Stimulated activated CD8-positive, alpha-beta memory T cell treated with anti-CD3 and anti-CD28 coated beads, Interleukin-15, amount 100 ng/mL, for 48 hours (primary cell): ENCODE data around the gene RALGPS1.
"Not testable (repeated sequence)": the region's sequence is repeated elsewhere in the genome, so short reads cannot be mapped to it uniquely, and the experiment has no call there.

Experiments used
- DNase-seq, 2 donors: peaks; one replicate each; pipeline ENCODE4 v3.0.0-alpha.2; 2020; ENCODE audit warnings: low read depth in 2 of 2

RALGPS1 gene

DNA sequence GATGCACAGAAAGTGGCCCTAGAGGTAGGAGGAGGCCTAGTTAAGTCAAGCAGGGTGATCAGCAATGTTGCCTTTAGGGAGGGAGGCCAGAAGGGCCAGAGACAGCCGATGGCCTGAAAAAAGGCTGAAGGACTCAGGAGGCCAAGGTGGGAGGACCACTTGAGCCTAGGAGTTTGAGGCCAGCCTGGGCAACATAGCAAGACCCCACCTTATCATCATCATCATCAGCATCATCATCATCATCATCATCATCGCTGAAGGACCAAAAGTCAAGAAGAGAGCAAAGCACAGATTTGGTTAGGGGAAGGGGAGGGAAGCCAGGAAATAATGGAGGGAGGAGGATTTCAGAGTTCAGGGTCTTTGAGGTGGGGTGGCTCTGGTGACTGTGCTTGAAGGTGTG, 74.3 kb downstream of the RALGPS1 start:
- no peak for DNase-seq

DNA sequence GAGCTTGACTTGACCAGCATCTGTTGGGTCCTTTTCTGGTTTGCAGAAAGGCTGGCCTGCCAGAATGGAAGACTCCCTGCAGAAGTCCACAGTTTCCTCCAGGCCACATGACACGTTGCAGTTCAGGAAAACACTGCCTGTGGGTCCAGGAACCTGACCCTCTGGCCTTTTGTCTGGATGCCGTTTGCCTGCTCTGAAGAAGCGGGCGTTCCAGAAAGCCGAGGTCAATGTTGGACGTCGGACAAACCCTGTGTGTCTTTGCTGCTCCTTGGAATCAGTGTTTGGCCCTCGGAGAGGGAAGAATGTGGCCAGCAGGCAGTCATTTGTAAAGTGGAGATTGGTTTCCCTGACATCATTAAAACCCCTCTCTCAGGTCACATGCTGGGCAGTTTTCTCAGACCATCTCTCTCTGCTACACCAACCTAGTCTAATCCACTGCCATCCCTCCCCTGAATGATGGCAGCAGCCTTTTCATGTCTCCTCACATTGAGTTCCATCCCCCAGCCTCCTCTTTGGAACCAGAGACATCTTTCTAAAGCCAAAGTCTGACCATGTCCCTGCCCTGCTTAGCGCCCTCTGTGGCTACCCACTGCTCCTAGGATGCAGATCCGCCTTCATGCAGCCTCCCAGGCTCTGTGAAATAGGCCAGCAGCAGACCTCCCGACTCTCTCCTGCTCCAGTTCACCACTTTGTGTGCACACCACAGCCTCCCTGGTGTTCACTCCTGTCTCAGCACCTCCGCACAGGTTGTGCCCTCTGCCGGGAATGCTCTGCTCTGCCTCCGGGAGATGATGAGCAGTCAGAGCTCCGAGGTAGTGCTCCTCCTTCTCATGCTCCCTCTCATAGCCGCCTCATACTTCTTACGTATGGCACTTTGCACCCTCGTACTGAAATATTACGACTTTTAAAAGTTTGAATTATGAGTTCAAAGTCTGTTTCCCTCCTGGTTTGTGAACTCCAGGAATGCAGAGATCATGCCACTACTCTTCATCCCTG, 75.6 kb downstream of the RALGPS1 start:
- DNase-seq: no peak

DNA sequence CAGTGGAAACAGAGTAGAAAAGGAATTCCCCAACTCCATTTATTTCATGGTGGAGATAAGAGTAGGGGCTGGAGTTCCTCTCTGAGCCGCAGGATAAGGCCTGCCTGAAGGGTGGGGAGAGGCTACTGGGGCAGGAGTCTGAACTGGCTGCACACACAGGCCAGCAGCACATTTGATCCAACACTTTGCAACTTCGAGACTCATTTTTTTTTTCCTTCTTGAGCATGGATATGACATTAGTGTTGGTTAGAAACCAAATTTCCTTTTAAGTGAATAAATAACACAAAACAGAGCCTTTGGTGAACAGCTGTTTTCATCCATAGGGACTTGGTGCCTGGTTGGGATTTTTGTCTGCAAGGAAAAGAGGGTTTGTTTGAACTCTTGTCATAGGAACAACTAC, 76.6 kb downstream of the RALGPS1 start:
- no peak for DNase-seq

DNA sequence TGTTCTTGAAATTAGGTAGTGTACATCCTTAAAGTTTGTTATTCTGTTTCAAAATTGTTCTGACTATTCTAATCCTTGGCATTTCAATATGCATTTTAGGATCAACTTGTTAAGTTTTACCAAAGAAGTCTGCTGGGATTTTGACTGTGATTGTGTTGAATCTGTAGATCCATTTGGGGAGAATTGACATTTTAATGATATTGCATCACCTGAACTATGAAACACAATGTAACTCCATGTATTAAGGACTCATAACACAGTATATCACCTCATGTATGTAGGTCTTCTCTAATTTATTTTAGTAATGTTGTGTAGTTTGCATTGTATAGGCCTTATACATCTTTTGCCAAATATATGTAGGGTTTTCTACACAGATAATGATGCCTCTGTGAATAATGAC, 77.8 kb downstream of the RALGPS1 start:
- DNase-seq: no peak

DNA sequence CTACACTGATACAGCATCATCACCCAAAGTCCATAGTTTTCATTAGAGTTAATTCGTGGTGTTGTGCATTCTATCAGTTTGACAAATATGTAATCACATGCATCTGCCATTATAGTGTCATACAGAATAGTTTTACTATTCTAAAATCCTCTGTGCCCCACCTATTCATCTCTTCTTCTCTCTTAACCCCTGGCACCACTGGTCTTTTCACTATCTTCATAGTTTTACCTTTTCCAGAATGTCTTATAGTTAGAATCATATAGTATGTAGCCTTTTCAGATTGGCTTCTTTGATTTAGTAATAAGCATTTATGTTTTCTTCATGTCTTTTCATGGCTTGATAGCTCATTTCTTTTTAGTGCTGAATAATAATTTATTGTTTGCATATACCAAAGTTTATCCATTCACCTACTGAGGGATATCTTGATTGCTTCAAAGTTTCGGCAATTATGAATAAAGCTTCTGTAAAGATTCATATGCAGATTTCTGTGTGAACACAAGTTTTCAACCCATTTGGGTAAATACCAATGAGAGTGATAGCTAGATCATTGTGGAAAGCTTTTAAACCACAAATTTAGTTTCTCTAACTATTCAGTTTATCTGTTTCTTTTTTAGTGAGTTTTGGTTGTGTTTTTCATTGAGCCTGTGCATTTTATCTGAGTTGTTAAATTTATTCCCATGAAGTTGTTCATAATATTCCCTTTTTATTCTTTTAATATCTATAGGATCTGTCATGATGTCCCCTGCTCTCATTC, 84.9 kb downstream of the RALGPS1 start:
- DNase-seq: no peak

DNA sequence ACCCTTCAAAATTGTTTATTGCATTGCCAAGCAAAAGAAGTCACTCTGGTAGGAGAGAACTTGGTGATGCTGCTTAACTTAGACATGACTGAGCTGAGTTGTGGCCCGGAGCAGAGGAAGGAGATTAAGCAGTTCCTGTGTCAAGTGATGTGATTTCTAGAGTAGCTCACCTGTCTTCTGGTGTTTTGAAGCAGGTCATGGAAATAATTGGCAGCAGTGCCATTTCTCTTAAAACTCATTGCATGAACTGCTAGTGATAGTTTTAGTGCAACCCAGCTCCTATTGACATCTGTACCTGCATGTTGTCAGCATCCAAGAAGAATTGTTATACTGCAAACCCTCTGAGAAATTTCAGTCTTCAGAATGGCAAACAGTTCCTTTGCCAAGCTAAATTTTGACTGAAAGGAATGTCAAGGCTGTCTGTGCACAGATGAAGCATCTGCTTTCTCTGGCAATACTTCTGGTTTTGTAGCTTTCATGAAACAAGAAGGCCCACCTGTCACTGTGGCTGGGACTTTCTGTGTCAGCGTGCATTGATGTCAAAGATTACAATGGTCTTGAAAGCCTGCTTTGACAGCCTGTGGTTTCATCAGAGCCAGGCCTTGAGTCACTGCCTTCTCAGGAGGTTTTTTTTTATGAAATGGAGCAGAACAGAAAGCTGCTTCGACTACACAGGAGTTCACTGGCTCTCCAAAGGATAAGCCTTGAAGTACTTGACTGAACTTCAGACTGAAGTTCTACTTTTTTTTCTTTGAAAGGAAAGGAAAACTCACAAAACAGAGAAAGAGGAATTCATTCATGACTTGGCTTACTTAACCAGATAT, 90.6 kb downstream of the RALGPS1 start:
- DNase-seq: peak; percentile 62 to 67

DNA sequence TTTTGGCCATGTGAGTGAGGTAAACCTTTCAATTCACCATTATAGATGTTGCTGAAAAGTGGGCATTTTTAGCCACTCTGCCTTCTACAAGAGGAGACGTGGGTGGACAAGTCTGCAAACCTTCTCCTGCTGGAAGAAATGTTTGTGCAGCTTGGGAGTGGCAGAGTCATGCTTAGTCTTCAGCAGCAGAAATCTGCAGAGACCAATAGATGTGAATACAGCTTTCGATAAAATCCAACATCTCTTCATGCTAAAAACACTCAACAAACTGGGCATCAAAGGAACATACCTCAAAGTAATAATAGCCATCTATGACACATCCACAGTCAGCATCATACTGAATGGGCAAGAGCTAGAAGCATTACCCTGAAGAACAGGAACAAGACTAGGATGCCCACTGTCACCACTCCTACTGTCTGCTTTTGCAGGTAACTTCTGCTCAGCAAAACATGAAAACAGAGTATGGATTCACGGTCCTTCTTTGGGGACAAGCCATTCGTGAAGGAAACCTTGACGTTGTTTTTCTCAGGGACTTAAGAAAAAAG, 91.3 kb downstream of the RALGPS1 start:
- DNase-seq: no peak

DNA sequence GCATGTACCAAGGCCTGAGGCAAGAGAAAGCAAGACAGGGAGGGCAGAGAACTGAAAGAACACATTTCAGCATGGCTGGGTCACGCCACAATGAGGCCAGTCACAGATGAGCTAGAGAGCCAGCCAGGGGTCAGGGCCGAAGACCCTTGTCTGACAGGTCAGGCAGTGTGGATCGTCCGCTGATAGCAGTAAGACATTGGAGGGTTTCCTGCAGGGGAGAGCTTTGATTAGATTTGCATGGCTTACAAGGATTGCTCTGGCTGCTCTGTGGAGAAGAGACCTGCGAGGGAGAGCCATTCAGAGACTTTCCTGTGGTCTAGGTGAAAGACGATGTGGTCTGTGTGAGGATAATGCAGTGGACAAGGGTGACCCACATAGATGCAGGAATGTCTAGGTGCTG, 93.1 kb downstream of the RALGPS1 start:
- no peak for DNase-seq

DNA sequence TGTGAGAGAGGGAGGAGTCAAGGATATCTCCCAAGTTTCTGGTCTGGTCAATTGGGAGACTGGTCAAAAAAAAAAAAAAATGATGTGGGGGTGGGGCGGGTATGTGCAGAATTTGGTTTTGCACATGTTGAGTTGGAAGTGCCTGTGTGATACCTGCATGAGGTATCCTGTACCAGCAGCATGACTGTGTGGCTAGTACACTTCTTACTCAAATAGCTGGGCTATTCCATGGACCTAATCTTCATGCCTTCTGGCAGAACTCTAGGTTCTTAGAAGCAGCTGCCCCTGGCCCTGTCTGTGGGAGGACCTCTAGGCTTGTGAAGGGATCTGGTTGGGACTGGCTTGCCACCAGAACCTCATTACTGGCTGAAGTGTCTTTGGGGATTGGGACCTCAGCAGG, 93.5 kb downstream of the RALGPS1 start:
- DNase-seq: no peak

DNA sequence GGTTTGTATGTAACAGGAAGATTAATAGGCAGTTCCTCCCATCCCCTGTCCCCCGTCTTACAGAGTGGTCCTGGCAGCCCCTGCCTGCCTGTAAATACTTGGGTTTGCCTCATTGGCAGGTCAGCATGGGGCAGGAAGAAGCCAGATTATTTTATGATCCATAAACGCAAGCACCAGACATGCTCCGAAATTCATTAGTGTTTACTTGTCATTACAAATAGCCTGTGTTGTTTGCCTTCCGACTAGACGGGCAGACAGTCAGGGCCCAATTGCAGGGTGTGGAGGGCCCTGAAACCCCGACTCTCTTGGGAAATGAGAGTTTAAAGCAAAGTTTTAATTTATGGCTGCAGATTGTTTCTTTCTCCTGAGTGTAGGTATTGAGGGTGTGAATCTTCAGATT, 97.2 kb downstream of the RALGPS1 start:
- DNase-seq: no peak

DNA sequence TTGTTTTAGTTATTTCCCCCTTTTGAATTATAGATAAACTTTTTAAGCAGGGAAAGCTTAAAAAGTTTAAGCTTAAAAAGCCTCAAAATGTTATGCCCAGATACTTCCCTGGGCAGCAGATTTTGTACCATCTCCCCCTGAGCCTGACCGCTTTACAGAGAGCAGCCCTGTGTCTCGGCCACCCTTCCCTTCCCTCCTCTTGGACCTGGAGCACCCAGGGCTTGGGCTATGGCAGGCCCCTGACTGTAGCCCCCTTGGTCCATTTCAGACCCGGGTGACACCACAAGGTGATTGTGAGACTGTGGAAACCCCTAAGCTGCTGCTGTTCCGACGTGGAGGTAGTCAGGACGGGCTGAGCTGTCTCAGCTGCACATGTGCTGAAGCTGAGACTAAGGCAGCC, 97.7 kb downstream of the RALGPS1 start:
- no peak for DNase-seq

DNA sequence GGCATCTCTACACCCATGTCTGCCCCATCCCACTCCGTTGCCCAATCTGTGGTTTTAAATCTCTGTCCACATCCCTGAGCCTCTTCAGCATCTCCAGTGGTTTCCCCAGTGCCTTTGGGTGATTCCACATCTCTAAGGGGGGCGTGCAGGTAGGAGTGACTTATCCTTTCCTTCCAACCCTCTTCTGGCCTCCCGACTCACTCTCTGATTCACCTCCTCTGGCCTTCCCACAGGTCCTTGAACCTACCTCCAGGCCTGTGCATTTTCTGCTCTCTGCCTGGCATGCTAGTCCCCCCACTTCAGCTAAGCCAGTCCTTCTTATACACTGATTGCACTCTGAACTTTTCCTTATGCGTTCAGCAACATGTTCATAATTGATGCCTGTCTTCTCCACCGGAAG, 99.0 kb downstream of the RALGPS1 start:
- DNase-seq: no peak

DNA sequence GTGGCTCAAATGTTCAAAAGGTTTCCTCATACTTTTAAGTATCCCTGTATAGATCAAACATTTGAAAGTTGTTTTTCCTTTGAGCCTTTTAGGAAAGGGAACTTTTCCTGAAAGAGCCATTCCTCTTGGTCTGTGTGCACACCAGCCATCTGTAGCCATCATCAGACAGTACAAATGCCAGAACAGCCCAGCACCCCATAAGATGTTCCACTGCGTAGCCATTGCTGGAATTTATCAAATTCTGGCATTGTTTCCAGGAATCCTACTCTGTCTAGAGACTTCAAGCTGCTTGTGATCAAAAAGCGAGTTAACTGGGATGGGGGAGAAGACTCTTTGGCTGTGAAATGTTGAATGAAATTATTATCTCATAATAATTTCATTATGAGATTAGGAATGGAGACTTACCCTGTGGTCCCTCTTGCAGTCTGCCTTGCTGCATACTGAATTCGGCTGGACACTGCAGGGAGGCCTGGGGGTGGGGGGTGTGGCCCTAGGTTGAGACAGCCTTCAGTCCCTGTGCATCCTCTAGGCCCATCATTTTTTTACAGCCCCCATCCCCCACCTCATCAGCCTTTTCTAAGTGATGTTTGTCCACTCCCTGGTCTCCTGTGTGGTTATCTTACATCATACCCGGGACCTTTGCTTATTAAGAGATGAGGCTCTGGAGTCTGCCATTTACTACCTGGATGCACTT, 99.8 kb downstream of the RALGPS1 start:
- no peak for DNase-seq

DNA sequence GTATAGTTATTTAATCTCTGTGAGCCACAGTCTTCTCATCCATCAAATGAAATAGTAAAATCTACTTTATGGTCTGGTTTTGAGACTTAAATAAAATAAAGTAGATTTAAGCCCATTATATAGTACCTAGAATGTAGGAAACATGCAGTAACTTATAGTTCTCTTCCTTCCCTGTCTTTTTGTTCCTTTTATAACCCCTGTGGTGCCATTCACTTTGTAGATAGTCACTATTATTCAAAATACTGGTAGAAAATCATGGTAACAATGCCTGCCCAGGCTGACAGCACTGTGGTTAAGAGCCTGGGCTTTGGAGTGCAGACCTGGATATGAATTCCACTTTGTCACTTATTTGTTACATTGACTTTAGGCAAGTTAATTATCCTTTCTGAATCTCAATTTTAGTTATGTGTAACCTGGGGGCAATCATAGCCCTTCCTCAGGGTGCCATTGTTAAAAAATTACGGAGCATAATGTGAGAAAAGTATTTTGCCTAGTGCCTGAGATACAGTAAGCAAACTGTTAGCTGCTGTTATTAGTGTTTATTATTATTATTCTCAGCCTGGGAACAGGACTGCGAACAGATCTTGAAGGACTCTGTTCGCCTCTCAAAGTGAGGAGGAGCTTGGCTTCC, 100.4 kb downstream of the RALGPS1 start:
- no peak for DNase-seq

DNA sequence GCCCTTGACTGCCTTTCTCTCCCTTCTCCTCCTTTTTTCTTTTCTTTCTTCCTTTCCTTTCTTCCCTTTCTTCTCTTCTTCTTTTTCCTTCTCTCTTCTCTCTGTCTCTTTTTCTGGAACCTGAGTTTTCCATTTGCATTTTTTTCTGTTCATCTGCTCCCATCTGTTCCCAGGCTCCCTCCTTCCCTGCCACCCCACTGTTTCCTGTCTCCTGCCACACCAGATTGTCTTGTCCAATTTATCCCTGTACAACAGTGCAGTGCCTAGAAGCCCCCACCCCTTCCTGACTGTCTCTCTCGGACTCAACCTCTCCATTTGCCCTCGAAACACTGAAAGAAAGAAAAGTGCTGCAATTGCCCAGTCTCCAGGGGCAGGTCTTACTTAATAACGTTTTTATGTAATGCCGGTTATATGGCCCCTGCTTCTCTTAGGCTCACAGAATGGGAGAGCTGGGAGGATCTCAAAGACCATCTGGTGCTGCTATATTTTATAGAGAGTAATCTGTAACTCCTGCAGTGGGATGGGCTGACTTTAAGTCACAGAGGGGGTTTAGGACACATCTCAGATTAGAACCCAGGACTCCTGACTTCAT, 101.4 kb downstream of the RALGPS1 start:
- no peak for DNase-seq

DNA sequence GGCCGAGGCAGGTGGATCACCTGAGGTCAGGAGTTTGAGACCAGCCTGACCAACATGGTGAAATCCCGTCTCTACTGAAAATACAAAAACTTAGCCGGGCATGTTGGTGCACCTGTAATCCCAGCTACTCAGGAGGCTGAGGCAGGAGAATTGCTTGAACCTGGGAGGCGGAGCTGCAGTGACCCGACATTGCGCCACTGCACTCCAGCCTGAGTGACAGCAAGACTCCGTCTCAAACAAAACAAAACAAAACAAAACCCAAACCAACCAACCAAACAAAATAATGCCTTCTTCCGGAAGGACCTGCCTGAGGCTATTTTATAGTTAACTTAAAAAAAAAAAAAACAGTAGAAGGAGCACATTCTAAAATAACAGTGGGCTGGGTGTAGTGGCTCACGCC, 103.4 kb downstream of the RALGPS1 start:
- not testable (repeated sequence) for DNase-seq

DNA sequence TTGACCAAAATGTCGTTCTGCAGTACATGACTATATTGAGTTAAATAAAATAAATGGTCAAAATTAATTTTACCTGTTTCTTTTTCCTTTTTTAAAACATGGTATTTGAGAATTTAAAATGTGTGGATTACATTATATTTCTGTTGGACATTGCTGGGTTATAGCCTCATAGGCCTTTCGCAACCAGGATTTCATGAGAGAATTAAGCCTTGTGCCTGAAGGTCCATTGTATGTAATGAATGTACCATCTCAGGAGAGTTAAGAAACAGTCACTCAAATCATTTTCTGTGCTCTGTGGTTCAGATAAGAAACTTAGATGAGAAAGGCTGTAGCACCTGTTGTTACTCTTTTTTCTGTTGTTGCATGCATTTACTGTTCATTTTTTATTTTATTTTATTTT, 104.4 kb downstream of the RALGPS1 start:
- DNase-seq: no peak

DNA sequence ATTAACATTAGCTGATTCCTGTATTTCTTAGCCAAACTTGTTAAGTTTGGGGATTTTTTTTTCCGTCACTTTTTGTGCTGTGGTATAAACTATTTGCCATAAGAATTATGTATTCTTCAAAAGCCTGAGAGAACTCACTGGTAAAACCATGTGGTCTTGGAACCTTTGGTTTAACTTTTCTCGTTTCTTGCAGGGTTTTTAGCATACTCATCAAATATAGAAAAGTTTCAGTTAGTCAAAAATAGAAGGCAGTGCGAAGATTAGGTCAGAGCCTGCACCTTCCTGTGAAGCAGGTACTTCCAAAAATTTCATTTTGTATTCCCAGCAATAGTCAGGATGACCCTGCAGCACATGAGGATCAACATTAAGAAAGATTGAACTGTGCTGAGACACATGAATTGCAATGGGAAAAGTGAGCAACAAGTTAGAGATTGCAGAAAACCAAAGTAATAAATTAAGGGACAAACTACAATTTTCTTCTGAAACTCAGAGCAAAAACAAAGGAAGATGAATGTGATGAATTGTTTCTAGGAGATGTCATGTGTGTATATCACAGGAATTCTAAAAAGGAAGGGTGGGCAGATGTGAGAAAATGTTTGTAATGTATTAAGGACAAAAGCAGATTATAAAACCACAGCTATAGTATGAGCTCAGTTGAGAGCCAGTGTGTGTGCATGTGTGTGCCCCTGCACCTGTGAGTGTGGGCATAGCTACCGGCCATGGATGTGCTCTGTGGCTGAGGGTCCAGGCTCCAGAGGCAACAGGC, 105.6 kb downstream of the RALGPS1 start:
- DNase-seq: no peak

DNA sequence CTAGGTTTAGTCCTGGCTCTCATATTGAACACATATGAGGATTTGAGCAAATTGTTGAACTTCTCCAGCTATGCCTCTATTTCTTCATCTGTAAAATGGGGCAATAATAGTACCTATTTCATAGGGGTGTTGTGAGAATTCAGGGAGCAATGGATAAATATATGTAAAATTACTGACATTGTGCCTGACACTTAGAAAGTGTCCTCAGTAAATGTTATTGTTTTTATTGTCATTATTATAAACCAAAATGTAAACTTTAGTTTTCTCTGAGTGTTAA, 106.2 kb downstream of the RALGPS1 start:
- DNase-seq: no peak
